IMR-90 (cell line): ENCODE measurements around the gene SRBD1.

Experiments
- CHD1 ChIP-seq: IDR thresholded peaks from 2 replicates; pipeline ENCODE4 v1.6.1; 2012; ENCODE audit warnings: low read depth, low read length, improper control_type of control experiment
- CTCF ChIP-seq: conservative IDR thresholded peaks from 2 replicates; pipeline ENCODE4 v1.5.1; 2012; ENCODE audit warnings: mild to moderate bottlenecking, low read depth, low read length, improper control_type of control experiment
- MAZ ChIP-seq: IDR thresholded peaks from 2 replicates; pipeline ENCODE4 v1.6.1; 2012; ENCODE audit warnings: low read depth, mild to moderate bottlenecking, low read length, improper control_type of control experiment, moderate library complexity, borderline replicate concordance
- NFE2L2 ChIP-seq: fragments of 150-350 bp; IDR thresholded peaks from 2 replicates; pipeline ENCODE4 v1.6.1; 2016; ENCODE audit warnings: low read depth, mild to moderate bottlenecking, low read length
- POLR2A ChIP-seq: IDR thresholded peaks from 2 replicates; pipeline ENCODE4 v1.6.1; 2012; ENCODE audit warnings: mild to moderate bottlenecking, low read depth, low read length
- RAD21 ChIP-seq: IDR thresholded peaks from 2 replicates; pipeline ENCODE4 v1.6.1; 2012; ENCODE audit warnings: low read length, improper control_type of control experiment
- USF2 ChIP-seq: fragments of 150-350 bp; IDR thresholded peaks from 2 replicates; pipeline ENCODE4 v1.6.1; 2017; ENCODE audit warnings: mild to moderate bottlenecking, antibody characterized with exemption, low read length, low read depth

GRCh38 chr2:45468279-45468678, 142.8 kb downstream of the SRBD1 start:
- TF ChIP-seq CTCF (no peak), POLR2A (no peak), USF2 (no peak), NFE2L2 (no peak), RAD21 (no peak), CHD1 (no peak), MAZ (no peak)
